ENCODE results near the gene MPP1.

Gene MPP1

DNA sequence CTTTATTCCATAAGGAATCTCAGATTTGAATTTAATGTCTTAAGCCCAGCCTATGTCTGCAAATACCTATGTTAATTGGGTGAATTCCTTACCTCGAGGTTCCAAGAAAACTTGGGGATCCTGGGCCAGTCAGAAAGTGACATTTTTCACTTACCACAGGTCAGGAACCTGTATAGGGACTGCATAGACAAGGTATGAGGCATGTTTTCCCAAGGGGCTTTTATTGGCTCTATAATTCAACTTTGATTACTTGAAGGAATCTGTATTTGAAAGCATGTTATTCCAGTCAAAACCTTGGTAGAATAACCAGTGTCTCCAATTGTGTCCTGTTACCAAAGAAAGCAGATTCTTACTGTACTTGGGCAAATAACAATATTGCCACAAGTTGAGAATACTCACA, 8.5 kb upstream of the MPP1 start:
- no peak for DNase-seq (ENCODE audit: low read depth in 2 of 2, low spot score in 1 of 2)

- DNase-seq (ENCODE audit: low read depth in 2 of 2, low spot score in 1 of 2): no peak
Observed at GRCh38 chrX:154812341-154813101, 7.2 kb upstream of the MPP1 start.

GRCh38 chrX:154809939-154810665, 4.8 kb upstream of the MPP1 start:
- DNase-seq (ENCODE audit: low read depth in 2 of 2, low spot score in 1 of 2): no peak

DNA sequence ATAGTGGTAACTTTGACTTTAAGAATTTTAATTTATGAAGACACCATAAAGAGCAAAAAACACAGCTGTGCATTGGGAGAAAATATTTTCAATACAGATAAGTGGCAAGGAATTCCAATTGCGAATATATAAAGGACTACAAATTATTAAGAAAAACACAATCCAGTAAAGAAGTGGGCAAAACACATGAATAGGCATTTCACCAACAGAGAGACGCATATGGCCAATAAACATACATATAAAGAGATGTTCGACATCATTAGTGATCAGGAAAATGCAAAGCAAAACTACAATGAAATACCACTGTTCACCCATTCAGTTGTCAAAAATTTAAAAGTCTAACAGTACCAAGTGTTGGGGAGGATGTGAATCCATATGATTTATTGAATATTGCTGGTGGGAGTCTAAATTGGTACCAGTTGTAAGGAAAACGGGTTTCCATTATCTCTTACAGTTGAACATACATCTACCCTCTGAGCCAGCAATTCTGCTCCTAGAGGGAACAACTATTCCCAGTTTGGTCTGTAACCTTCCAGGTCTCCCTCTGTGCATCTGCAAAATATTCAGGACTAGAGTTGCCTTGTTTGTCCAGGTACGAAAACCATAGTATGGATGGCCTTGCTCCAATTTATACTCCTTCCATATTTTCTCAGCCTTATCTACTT, 1.7 kb upstream of the MPP1 start:
- DNase-seq (ENCODE audit: low read depth in 2 of 2, low spot score in 1 of 2): no peak

GRCh38 chrX:154805696-154806091, 409 bp upstream of the MPP1 start:
- DNase-seq (ENCODE audit: low read depth in 2 of 2, low spot score in 1 of 2): no peak

- no peak for DNase-seq (ENCODE audit: low read depth in 2 of 2, low spot score in 1 of 2)
Observed at GRCh38 chrX:154804261-154804956, 876 bp downstream of the MPP1 start.

GRCh38 chrX:154802947-154803346, 2.3 kb downstream of the MPP1 start:
- no peak for DNase-seq (ENCODE audit: low read depth in 2 of 2, low spot score in 1 of 2)

DNA sequence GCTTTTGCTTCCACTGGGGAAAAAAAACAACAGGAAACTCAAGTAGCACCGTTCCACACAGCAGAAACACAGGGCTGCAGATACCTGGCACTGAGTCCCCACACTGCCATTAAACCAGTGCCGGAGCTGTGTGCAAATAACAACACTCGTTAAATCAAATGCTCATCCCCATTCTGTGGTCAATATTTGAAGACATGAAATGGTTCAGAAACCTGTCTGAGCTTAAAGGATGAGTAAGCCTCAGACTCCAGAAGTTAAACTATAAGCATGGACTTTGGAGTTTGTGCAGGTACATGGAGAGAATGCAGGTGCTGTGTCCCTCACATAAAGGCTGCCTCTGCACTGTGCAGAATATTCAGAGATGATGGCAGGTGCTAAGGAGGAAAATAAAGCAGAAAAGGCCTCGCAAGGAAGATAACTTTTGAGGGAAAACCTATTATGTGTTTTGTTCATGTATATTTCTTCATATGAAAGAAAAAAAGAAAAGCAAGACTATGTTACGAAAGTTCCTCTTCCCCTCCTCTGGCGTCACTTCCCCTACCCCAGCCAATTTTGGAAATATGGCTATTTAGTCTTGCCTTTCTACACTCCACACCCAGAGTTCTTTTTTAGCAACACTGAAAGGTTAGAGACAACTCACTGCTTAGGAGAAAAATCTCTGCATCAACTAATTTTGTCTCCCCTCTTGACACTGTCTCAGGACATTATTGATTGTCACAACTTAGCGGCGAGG, 4.6 kb downstream of the MPP1 start:
- DNase-seq (ENCODE audit: low read depth in 2 of 2, low spot score in 1 of 2): no peak

DNA sequence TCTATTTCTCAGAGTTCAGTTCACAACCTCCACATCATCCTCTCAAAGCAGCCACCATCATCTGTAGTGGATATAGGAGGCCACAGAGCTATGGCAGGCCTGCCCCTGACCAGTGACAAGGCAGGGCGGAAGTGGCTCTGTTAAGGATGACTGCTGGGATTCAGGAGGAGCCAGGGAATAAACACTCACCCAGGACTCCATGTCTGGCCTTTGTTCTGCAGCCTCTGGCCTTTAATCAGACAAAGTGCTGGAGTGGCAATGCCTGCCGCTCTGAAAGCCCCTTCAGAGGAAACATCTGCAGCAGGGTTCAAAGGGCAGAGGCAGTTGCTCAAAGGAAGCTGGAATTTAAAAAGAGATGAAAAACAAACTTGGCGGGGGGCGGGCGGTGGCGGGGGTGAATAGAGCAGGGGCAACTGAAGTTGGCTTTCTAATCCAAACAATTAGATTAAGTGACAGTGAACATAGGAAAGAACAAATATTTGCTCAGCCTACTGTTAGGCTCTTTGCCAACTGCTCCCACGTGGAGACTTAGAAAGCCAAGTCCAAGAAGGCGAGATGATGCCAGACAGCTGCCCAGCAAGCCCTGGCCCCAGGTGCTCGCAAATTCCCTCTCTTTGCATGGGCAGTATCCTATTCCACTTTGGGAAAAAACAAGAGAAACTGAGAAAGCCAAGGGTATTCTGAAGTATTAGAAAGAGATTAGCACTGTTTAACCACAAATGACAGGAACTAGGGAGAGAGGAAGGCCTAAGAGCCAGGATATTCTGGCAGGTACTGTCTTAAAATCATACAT, 5.5 kb downstream of the MPP1 start:
- DNase-seq (ENCODE audit: low read depth in 2 of 2, low spot score in 1 of 2): no peak

- no peak for DNase-seq (ENCODE audit: low read depth in 2 of 2, low spot score in 1 of 2)
Observed at GRCh38 chrX:154797006-154797405, 8.3 kb downstream of the MPP1 start.

DNA sequence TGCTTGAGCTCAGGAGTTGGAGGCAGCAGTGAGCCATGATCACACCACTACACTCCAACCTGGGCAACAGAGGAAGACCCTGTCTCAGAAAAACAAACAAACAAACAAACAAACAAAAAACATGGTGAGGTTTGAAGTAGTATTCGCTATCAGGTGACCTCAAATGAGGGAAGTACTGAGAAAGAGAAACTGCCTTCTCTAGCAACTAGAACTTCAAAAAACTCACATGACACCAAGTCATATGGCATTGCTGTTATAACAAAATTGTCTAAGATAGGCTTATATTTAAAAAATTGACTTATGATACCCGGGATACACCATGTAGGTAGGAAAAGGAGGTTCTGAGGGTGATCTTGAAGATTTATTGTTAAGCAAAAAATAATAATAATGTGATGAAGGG, 10.3 kb downstream of the MPP1 start:
- no peak for DNase-seq (ENCODE audit: low read depth in 2 of 2, low spot score in 1 of 2)

GRCh38 chrX:154793084-154793795, 12.0 kb downstream of the MPP1 start:
- no peak for DNase-seq (ENCODE audit: low read depth in 2 of 2, low spot score in 1 of 2)

DNA sequence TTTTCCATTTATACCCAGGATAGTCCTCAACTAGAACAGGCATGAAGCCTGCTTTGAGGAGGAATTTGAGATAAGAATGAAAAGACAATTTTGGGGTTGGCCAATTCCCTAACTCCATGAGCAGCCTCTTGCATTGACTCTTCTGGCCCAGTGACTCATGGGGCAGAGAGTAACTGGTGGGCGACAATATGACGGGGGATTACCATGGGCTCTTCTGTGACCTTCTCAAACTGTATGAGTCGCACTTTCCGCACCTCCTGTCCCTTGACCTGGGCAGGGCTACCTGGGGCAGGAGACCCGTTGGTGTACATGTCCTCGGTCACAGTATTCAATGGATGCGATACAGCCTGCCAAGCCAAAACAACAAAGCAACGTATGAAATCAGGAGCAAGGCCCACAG, 13.3 kb downstream of the MPP1 start:
- no peak for DNase-seq (ENCODE audit: low read depth in 2 of 2, low spot score in 1 of 2)

DNA sequence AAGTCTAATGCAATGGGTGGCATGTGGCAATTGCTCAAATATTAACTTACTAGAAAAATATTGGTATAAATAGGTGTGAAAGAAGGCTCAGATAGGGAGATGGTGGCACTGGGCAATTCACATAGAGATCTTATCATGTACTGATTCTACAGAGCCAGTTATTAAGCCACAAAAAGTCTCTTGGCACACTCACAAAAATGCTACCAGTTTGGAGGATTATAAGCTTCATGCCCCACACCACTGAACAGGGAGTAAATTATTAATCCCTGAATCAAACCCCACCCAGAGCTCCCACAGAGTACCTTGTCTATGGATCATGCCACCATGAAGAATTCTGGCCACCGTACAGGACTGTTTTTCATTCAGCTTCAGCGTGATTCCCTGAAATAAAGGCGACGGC, 13.8 kb downstream of the MPP1 start:
- DNase-seq (ENCODE audit: low read depth in 2 of 2, low spot score in 1 of 2): no peak

DNA sequence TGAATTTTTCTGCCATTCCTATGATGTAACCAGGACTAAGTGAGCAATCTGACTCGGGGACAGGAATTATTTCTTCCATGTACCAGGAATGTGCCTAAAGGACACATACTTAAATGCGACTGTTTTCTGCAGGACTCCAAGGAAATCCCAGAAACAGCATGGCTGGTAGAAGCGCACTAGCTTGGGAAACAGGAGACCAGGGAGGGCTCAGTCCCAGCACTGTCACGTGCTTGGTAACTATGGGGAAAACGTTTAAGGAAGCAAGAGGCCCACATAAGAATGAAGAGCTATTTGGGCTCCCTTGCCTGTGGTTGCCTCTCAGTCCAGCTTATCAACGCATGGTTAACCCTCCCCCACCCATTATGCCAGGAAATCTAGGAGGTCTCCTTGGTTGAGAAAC, 19.6 kb downstream of the MPP1 start:
- no peak for DNase-seq (ENCODE audit: low read depth in 2 of 2, low spot score in 1 of 2)

GRCh38 chrX:154784149-154784995, 20.9 kb downstream of the MPP1 start:
- no peak for DNase-seq (ENCODE audit: low read depth in 2 of 2, low spot score in 1 of 2)

DNA sequence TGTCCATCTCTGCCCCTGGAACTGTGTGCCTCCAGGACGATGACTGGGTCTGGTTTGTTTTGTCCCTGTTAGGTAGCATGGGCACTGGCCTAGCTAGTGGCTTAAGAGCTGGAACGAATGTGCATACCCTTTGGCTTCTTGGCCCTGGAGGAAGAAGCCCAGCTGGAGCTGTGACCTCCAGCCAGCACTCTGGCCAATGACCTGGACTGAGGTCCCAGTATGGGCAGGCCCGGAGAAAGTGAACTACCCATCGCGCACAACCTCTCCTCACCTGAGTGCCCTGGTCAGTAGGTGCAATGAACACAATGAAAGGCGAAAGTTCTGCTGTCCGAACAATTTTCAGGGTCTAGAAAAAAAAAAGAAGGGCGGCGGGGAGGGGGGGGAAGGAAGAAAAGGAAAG, 24.3 kb downstream of the MPP1 start:
- DNase-seq (ENCODE audit: low read depth in 2 of 2, low spot score in 1 of 2): no peak

- DNase-seq (ENCODE audit: low read depth in 2 of 2, low spot score in 1 of 2): no peak
Observed at GRCh38 chrX:154779261-154779660, 26.0 kb downstream of the MPP1 start.

DNA sequence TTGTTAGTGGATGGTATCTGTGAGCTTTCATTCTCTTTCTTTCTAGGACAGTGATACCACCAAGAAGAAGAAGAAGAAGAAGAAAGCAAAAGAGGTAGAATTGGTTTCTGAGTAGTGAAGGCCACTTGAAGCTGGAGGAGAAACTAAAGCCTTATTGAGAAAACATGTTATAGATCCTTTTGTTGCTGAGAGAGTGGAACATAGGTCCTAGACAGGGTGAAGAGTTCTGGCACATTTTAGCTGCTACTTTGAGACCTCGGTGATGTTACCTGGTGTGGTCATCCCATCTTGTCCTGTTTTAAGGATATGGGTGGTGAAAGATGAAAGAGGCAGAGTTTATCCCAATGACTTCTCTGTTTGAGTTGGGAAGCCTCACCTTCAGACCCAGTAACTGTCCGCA, 28.5 kb downstream of the MPP1 start:
- no peak for DNase-seq (ENCODE audit: low read depth in 2 of 2, low spot score in 1 of 2)

Measured in stimulated activated CD8-positive, alpha-beta memory T cell treated with anti-CD3 and anti-CD28 coated beads, Interleukin-4, amount 100 ng/mL, for 4 hours (primary cell).